HepG2 (cell line): Measurements from ENCODE around the gene GMFB. TPM values are rescaled to one million over a fixed set of nuclear protein-coding genes. Genes with fewer than 3 reads are reported as not detected.
A peak's percentile ranks its signal among the peaks of the same experiment; 100 is the strongest.
"Not testable (repeated sequence)": the region's sequence is repeated elsewhere in the genome, so short reads cannot be mapped to it uniquely, and the experiment has no call there.

ENCODE experiments used
- ATAC-seq: fragments of 200-7000 bp; cut with Tn5 transposase; 3 replicates; pipeline ENCODE4 v1.9.1; 2020; ENCODE audit warnings: mild to moderate bottlenecking, moderate library complexity
- BruUV-seq: library from RNA; stranded (reverse); fragments of 400-500 nt; replicated peaks from 2 replicates; lab custom pipeline; 2021; lab: Mats Ljungman, UMichigan
- CTCF ChIA-PET: fragments of 300-600 bp; formaldehyde crosslinking; extraction: SDS; loops from one replicate; lab custom pipeline; 2021; ENCODE audit warnings: low total read pairs, inconsistent platforms, low intra/inter-chr PET ratio; lab: Yijun Ruan, JAX
- POLR2A ChIA-PET: fragments of 350-600 bp; sonication (Branson Sonifier 250); formaldehyde crosslinking; loops from one replicate; lab custom pipeline; 2020; ENCODE audit warnings: antibody characterized with exemption, inconsistent platforms; lab: Yijun Ruan, JAX
- DNase-seq: peaks from one replicate; pipeline ENCODE4 v3.0.0-alpha.2; 2015; ENCODE audit warnings: low spot score
- FAIRE-seq: peaks from 3 replicates; lab custom pipeline; 2011; peaks lifted over from hg19 to GRCh38; lab: Jason Lieb, UNC
- H2AFZ ChIP-seq: one replicate; pipeline ENCODE4 v1.6.1; 2011; ENCODE audit warnings: low read length, inconsistent platforms
- H3K27ac ChIP-seq: fragments of 300-600 bp; 3 replicates; pipeline ENCODE4 v1.8.0; 2011; ENCODE audit warnings: mixed run types, mild to moderate bottlenecking, mixed read lengths, low read length, inconsistent platforms; ENCODE audit not compliant: insufficient read depth; ENCODE audit errors: extremely low read length
- H3K27me3 ChIP-seq, 2 experiments: fragments of 200-600 bp in 1 of 2; 2 replicates in 1 of 2; 3 replicates in 1 of 2; pipeline versions ENCODE4 v1.6.0 to v1.8.0; 2011; ENCODE audit warnings: low read length in 2 of 2, mild to moderate bottlenecking in 2 of 2, moderate library complexity in 2 of 2, inconsistent platforms in 1 of 2; ENCODE audit not compliant: insufficient read depth in 2 of 2, control insufficient read depth in 1 of 2
- H3K36me3 ChIP-seq, 2 experiments: fragments of 200-600 bp in 1 of 2; replicated peaks in 1 of 2; 2 replicates in 1 of 2; 3 replicates in 1 of 2; pipeline versions ENCODE4 v1.5.1 to v1.8.0; 2011; ENCODE audit warnings: low read length in 2 of 2, inconsistent platforms in 1 of 2; ENCODE audit not compliant: insufficient read depth in 2 of 2, control insufficient read depth in 1 of 2
- H3K4me1 ChIP-seq: 2 replicates; pipeline ENCODE4 v1.5.1; 2012; ENCODE audit warnings: low read length, inconsistent platforms; ENCODE audit not compliant: insufficient read depth
- H3K4me2 ChIP-seq: 2 replicates; pipeline ENCODE4 v1.6.0; 2011; ENCODE audit warnings: low read depth, low read length, inconsistent platforms
- H3K4me3 ChIP-seq, 3 experiments: fragments of 200-600 bp in 1 of 3; sonication (generic), shearing (Covaris generic) in 1 of 3; replicated peaks in 1 of 3; 2 replicates each; pipeline ENCODE4 v1.5.1; 2011 to 2016; ENCODE audit warnings: low read length in 3 of 3, inconsistent platforms in 2 of 3, low read depth in 2 of 3, mild to moderate bottlenecking in 2 of 3, control low read depth in 1 of 3, mixed read lengths in 1 of 3; ENCODE audit not compliant: insufficient read depth in 1 of 3
- H3K79me2 ChIP-seq: one replicate; pipeline ENCODE4 v1.6.1; 2011; ENCODE audit warnings: low read length, inconsistent platforms; ENCODE audit not compliant: insufficient read depth
- H3K9ac ChIP-seq: 2 replicates; pipeline ENCODE4 v1.6.0; 2011; ENCODE audit warnings: mild to moderate bottlenecking, low read depth, low read length, inconsistent platforms; ENCODE audit not compliant: insufficient read depth
- H3K9me3 ChIP-seq: 2 replicates; pipeline ENCODE4 v1.5.1; 2012; ENCODE audit warnings: mild to moderate bottlenecking, low read length
- H4K20me1 ChIP-seq: 2 replicates; pipeline ENCODE4 v1.6.0; 2011; ENCODE audit warnings: inconsistent platforms, mild to moderate bottlenecking, low read length, moderate library complexity; ENCODE audit not compliant: insufficient read depth
- CBFB ChIP-seq: sonication (generic); formaldehyde crosslinking; IDR thresholded peaks from 2 replicates; pipeline ENCODE4 v1.4.0; 2020; ENCODE audit warnings: missing genetic modification reagents
- FIP1L1 ChIP-seq: fragments of 200-400 bp; formaldehyde crosslinking; IDR thresholded peaks from 2 replicates; pipeline ENCODE4 v1.6.1; 2018; ENCODE audit warnings: low read depth, mild to moderate bottlenecking, low read length, moderate library complexity, borderline replicate concordance; ENCODE audit not compliant: insufficient read depth
- HHEX ChIP-seq: IDR thresholded peaks from 2 replicates; pipeline ENCODE4 v1.6.1; 2016; ENCODE audit warnings: control low read depth
- HOXA5 ChIP-seq: sonication (generic); formaldehyde crosslinking; IDR thresholded peaks from 2 replicates; pipeline ENCODE4 v1.4.0; 2020; ENCODE audit warnings: missing genetic modification reagents
- ISX ChIP-seq: sonication (generic); formaldehyde crosslinking; conservative IDR thresholded peaks from 2 replicates; pipeline ENCODE4 v1.5.0; 2020; ENCODE audit warnings: missing genetic modification reagents
- MAFG ChIP-seq: sonication (generic); formaldehyde crosslinking; IDR thresholded peaks from 2 replicates; pipeline ENCODE4 v1.5.1; 2020; ENCODE audit warnings: mild to moderate bottlenecking, missing genetic modification reagents
- NFE2 ChIP-seq: sonication (generic); formaldehyde crosslinking; IDR thresholded peaks from 2 replicates; pipeline ENCODE4 v1.4.0; 2020; ENCODE audit warnings: missing genetic modification reagents
- ZC3H13 ChIP-seq: sonication (generic); formaldehyde crosslinking; IDR thresholded peaks from 2 replicates; pipeline ENCODE4 v1.8.1; 2023; ENCODE audit warnings: mild to moderate bottlenecking, missing genetic modification reagents, moderate library complexity
- ZNF121 ChIP-seq: sonication (generic); formaldehyde crosslinking; IDR thresholded peaks from 2 replicates; pipeline ENCODE4 v1.5.0; 2020; ENCODE audit warnings: mild to moderate bottlenecking, missing genetic modification reagents
- ZSCAN22 ChIP-seq: sonication (generic); formaldehyde crosslinking; IDR thresholded peaks from 2 replicates; pipeline ENCODE4 v1.4.0; 2020; ENCODE audit warnings: mild to moderate bottlenecking, missing genetic modification reagents
- WGBS: methylation state at CpG from one replicate; pipeline ENCODE4 v1.1.6; 2017; ENCODE audit warnings: low lambda C conversion rate; 5-methylcytosine and 5-hydroxymethylcytosine counted together
- in situ Hi-C: cut with HindIII; loops from 2 replicates; pipeline ENCODE4 v1.10.0; 2017; ENCODE audit warnings: low pct_unique_long_range_greater_than_20kb; ENCODE audit not compliant: extremely low pct_ligation_motif_present
- intact Hi-C: fragments of 100-400 bp; cut with micrococcal nuclease; formaldehyde crosslinking; loops from one replicate; pipeline ENCODE4 v1.10.0; 2022; ENCODE audit not compliant: unreplicated experiment
- polyA plus RNA-seq, 8 experiments: library from polyadenylated mRNA; depleted of rRNA in 3 of 8; stranded (reverse) in 7 of 8; unstranded in 1 of 8; fragments of >200 nt; fragmentation: Illumina TruSeq in 4 of 8; extraction: Trizol in 4 of 8; gene quantifications; 2 replicates each; pipeline versions ENCODE4 v1.2.1 to v1.2.3, GENCODE V29; 2011 to 2016; ENCODE audit warnings: low read depth in 4 of 8, missing spikeins in 1 of 8, mixed read lengths in 1 of 8; ENCODE audit not compliant: insufficient read depth in 1 of 8
- total RNA-seq, 5 experiments: library from RNA; depleted of rRNA; stranded (reverse); fragments of >200 nt; fragmentation: Illumina TruSeq; extraction: Trizol; gene quantifications; 2 replicates each; pipeline ENCODE4 v1.2.3, GENCODE V29; 2016; ENCODE audit warnings: low read depth in 1 of 5
- TF ChIP-seq, protein P1 (sequence below): sonication (generic); formaldehyde crosslinking; IDR thresholded peaks from 2 replicates; pipeline ENCODE4 v1.5.0; 2020; ENCODE audit warnings: mild to moderate bottlenecking, missing genetic modification reagents

GMFB gene
- total and polyA plus RNA-seq, 2 of the 13 experiments (the other 11 are each of a cell fraction or from before 2014, with no cell fraction given) = 17.3 to 68.2 TPM

DNA sequence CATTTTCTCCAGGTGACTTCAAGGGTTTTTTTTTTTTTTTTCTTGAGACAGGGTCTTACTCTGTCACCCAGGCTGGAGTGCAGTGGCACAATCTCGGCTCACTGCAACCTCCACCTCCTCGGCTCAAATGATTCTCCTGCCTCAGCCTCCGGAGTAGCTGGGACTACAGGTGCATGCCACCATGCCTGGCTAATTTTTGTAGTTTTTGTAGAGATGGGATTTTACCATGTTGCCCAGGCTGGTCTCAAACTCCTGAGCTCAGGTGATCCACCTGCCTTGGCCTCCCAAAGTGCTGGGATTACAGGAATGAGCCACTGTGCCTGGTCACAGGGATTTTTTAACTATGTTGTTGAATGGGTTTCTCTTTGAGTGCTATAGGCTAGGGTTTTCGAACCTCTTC lies 50.8 kb downstream of the GMFB start:
- peaks cover 79% of the 10 kb centered on the region for H3K4me1 ChIP-seq
- peak overlapping the region; percentile 81; the same call in 1 of the 2 replicates for H3K4me2 ChIP-seq
- peaks cover 14% of the 10 kb centered on the region for H4K20me1 ChIP-seq
- FAIRE-seq, H2AFZ ChIP-seq: not testable (repeated sequence)
- TF ChIP-seq, protein P1, sequence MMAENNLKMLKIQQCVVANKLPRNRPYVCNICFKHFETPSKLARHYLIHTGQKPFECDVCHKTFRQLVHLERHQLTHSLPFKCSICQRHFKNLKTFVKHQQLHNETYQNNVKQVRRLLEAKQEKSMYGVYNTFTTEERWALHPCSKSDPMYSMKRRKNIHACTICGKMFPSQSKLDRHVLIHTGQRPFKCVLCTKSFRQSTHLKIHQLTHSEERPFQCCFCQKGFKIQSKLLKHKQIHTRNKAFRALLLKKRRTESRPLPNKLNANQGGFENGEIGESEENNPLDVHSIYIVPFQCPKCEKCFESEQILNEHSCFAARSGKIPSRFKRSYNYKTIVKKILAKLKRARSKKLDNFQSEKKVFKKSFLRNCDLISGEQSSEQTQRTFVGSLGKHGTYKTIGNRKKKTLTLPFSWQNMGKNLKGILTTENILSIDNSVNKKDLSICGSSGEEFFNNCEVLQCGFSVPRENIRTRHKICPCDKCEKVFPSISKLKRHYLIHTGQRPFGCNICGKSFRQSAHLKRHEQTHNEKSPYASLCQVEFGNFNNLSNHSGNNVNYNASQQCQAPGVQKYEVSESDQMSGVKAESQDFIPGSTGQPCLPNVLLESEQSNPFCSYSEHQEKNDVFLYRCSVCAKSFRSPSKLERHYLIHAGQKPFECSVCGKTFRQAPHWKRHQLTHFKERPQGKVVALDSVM (CRISPR knock-in tag) = 0 out of 2 replicates have a peak, but pooled peaks have one; percentile 37
- TF ChIP-seq, all 625 proteins: peak for 1; not testable (repeated sequence) for 624
- H3K27me3 ChIP-seq, H3K4me3 ChIP-seq, H3K9me3 ChIP-seq, H3K9ac ChIP-seq, in situ Hi-C loops, CTCF ChIA-PET, BruUV-seq, ATAC-seq, intact Hi-C loops, H3K27ac ChIP-seq, DNase-seq: not testable (repeated sequence)
- WGBS = 86% methylated on average over 4 of the region's 4 CpGs
- POLR2A ChIA-PET = interaction anchor here (1.1 to 1.2 kb wide), 2 partner anchors 16 to 84 kb away, joined by 3 read pairs; no protein-coding TSS in a partner anchor
- H3K36me3 ChIP-seq = peaks cover 1 to 27% of the 10 kb centered on the region in 2 experiments; a peak in 4 of 5 replicates
- peaks cover 78% of the 10 kb centered on the region for H3K79me2 ChIP-seq

GRCh38 chr14:54435500-54435981 lies 53.2 kb downstream of the GMFB start:
- Histone ChIP-seq H2AFZ (no peak overlapping the region), H3K27ac (peak overlapping the region; percentile 25), H3K9me3 (no peaks in the 10 kb centered on the region), H3K36me3 (peaks cover 1 to 39% of the 10 kb centered on the region in 2 experiments; a peak in 4 of 5 replicates), H3K4me1 (peaks cover 80% of the 10 kb centered on the region), H3K9ac (no peak overlapping the region), H3K4me3 (no peak overlapping the region), H3K27me3 (no peaks in the 10 kb centered on the region; a peak in 1 of 5 replicates), H3K79me2 (peaks cover 100% of the 10 kb centered on the region), H3K4me2 (no peak overlapping the region), H4K20me1 (peaks cover 18% of the 10 kb centered on the region)
- no peak for ATAC-seq
- 92% methylated on average over 4 of the region's 4 CpGs for WGBS
- BruUV-seq = no TSS peak
- in situ Hi-C loops = no loop called here
- FAIRE-seq = no peak
- TF ChIP-seq HHEX (CRISPR knock-in tag) = no peak
- no peak for TF ChIP-seq CBFB (CRISPR knock-in tag)
- TF ChIP-seq ZC3H13 (CRISPR knock-in tag) = no peak
- TF ChIP-seq HOXA5 (CRISPR knock-in tag) = no peak
- no peak for TF ChIP-seq ISX
- no peak for TF ChIP-seq ZSCAN22 (CRISPR knock-in tag)
- TF ChIP-seq FIP1L1 = no peak
- no peak for TF ChIP-seq MAFG (CRISPR knock-in tag)
- no peak for TF ChIP-seq ZNF121 (CRISPR knock-in tag)
- TF ChIP-seq NFE2 (CRISPR knock-in tag) = no peak
- POLR2A ChIA-PET = interaction anchor here (1.2 to 1.8 kb wide), 2 partner anchors 11 to 39 kb away, joined by 3 to 6 read pairs; partner anchors contain the start of gene CDKN3
- intact Hi-C loops = no loop called here
- CTCF ChIA-PET = no interaction called here
- no peak for DNase-seq
